Measurements from ENCODE around the gene TBC1D13.

The TBC1D13 gene

DNA sequence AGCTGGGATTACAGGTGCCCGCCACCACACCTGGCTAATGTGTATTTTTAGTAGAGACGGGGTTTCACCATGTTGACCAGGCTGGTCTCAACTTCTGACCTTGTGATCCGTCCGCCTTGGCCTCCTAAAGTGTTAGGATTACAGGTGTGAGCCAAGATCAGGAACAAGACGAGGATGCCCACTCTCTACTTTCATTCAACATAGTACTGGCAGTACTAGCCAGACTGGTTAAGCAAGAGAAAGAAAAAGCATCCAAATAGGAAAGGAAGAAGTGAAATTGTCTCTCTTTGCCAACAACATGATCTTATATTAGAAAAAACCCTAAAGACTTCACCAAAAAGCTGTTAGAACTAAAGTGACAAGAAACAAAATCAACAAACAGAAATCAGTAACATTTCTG, 23.8 kb downstream of the TBC1D13 start:
- Histone ChIP-seq H3K27me3 (ENCODE audit: insufficient read depth, low read length) (no peaks in the 10 kb centered on the region), H3K27ac (ENCODE audit: low read depth, low read length, poor library complexity, severe bottlenecking) (no peak overlapping the region), H3K9ac (ENCODE audit: low read length) (no peak overlapping the region), H3K4me3 (ENCODE audit: low read depth, low read length, poor library complexity, severe bottlenecking) (no peak overlapping the region), H4K20me1 (ENCODE audit: insufficient read depth, low read length) (no peaks in the 10 kb centered on the region), H3K9me3 (ENCODE audit: low read length) (no peaks in the 10 kb centered on the region), H3K4me2 (ENCODE audit: low read length) (no peak overlapping the region), H3K4me1 (ENCODE audit: insufficient read depth, low read length, severe bottlenecking) (no peaks in the 10 kb centered on the region), H3K79me2 (ENCODE audit: insufficient read depth, low read length) (no peaks in the 10 kb centered on the region), H3K36me3 (ENCODE audit: insufficient read depth, low read length) (peaks cover 16% of the 10 kb centered on the region), H2AFZ (ENCODE audit: low read length) (no peak overlapping the region), H3F3A (ENCODE audit: insufficient read depth, low read length) (peaks cover 3% of the 10 kb centered on the region; the same call in 1 of the 2 replicates), H3K9me2 (ENCODE audit: low read depth, low read length) (no peaks in the 10 kb centered on the region)
- TF ChIP-seq, protein P1, sequence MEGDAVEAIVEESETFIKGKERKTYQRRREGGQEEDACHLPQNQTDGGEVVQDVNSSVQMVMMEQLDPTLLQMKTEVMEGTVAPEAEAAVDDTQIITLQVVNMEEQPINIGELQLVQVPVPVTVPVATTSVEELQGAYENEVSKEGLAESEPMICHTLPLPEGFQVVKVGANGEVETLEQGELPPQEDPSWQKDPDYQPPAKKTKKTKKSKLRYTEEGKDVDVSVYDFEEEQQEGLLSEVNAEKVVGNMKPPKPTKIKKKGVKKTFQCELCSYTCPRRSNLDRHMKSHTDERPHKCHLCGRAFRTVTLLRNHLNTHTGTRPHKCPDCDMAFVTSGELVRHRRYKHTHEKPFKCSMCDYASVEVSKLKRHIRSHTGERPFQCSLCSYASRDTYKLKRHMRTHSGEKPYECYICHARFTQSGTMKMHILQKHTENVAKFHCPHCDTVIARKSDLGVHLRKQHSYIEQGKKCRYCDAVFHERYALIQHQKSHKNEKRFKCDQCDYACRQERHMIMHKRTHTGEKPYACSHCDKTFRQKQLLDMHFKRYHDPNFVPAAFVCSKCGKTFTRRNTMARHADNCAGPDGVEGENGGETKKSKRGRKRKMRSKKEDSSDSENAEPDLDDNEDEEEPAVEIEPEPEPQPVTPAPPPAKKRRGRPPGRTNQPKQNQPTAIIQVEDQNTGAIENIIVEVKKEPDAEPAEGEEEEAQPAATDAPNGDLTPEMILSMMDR (IDR thresholded peaks at IDR 0.05; ENCODE audit: low read length), result no peak
- no peak for TF ChIP-seq EZH2 (IDR thresholded peaks at IDR 0.05; ENCODE audit: borderline replicate concordance, low read length)

DNA sequence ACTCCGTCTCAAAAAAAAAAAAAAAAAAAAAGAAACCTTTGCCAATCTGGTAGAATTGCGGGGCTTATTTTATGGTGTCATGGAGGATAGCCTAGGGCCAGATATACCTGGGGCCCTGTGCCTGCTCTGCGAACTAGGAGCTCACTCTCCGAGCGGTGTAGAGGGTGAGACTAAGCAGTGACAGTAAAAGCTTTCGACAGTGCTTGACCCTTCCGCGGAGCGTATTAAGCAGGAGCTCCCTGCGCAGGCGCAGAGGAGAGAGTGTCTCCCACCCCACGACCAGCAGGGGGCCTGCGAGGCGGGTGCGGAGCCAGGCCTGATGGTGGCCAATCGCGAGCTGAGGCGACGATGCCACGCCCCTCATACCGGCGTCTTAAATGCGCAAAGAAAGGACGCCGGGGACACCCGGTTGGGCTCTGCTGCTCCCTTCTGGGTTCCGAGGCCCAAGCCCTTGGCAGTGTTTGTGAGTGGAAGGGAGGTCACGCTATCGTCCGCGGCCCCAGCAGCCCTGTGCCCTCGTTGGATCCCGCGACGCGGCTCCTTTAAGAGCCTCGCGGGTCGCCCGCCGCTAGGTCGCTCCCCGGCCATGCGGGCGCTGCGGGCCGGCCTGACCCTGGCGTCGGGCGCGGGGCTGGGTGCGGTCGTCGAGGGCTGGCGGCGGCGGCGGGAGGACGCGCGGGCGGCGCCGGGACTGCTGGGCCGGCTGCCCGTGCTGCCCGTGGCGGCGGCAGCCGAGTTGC, 31.2 kb downstream of the TBC1D13 start, which contains the start of gene ENDOG:
Gene ENDOG (plus strand): TSS at position 402 of the 740 bp plus-strand sequence. CDS start 185 bp downstream, at position 587.
- Histone ChIP-seq H3K79me2 (ENCODE audit: insufficient read depth, low read length) (no peaks in the 10 kb centered on the region), H2AFZ (ENCODE audit: low read length) (no peak within 1 kb of the TSS), H3K4me1 (ENCODE audit: insufficient read depth, low read length, severe bottlenecking) (peaks cover 11% of the 10 kb centered on the region), H3K4me3 (ENCODE audit: low read depth, low read length, poor library complexity, severe bottlenecking) (peak within 1 kb of the TSS; percentile 71), H3K9me2 (ENCODE audit: low read depth, low read length) (no peaks in the 10 kb centered on the region), H3K9ac (ENCODE audit: low read length) (peak within 1 kb of the TSS; percentile 69), H3K27me3 (ENCODE audit: insufficient read depth, low read length) (no peaks in the 10 kb centered on the region), H3K9me3 (ENCODE audit: low read length) (no peaks in the 10 kb centered on the region), H3K4me2 (ENCODE audit: low read length) (peak within 1 kb of the TSS; percentile 96), H3F3A (ENCODE audit: insufficient read depth, low read length) (0 out of 2 replicates have a peak, but pooled peaks cover 5% of the 10 kb centered on the region), H4K20me1 (ENCODE audit: insufficient read depth, low read length) (no peaks in the 10 kb centered on the region), H3K36me3 (ENCODE audit: insufficient read depth, low read length) (peaks cover 25% of the 10 kb centered on the region), H3K27ac (ENCODE audit: low read depth, low read length, poor library complexity, severe bottlenecking) (peak within 1 kb of the TSS; percentile 55)
- no peak for TF ChIP-seq EZH2 (IDR thresholded peaks at IDR 0.05; ENCODE audit: borderline replicate concordance, low read length)
- TF ChIP-seq, protein P1 (IDR thresholded peaks at IDR 0.05; ENCODE audit: low read length), result peak; percentile 86

DNA sequence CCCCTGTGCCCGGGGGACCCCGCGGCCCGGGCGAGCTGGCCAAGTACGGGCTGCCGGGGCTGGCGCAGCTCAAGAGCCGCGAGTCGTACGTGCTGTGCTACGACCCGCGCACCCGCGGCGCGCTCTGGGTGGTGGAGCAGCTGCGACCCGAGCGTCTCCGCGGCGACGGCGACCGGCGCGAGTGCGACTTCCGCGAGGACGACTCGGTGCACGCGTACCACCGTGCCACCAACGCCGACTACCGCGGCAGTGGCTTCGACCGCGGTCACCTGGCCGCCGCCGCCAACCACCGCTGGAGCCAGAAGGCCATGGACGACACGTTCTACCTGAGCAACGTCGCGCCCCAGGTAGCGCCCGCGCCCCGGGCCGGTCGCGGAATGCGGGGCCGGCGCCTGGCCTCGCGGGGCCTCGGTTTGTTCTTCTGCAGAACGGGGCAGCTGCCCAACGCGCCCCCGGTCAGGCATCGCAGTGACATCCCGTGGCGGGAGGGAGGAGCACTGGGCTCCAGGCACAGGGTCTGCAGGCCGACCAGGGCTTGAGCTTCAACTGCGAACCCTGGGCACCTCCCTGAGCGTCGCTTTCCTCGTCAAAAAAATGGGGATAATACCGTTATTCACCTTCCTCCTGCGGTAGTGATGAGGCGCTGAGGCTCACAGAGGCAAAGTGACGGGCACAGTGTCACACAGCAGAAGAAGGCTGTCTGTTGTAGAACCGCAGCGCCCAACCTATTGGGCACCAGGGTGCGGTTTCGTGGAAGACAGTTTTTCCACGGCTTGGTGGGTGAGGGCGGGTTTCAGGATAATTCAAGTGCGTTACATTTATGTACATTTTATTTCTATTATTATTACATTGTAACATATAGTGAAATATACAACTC, 32.0 kb downstream of the TBC1D13 start:
- H3K9ac ChIP-seq (ENCODE audit: low read length), result peak overlapping the region; percentile 69
- H2AFZ ChIP-seq (ENCODE audit: low read length), result no peak overlapping the region
- TF ChIP-seq EZH2 (IDR thresholded peaks at IDR 0.05; ENCODE audit: borderline replicate concordance, low read length), result no peak
- TF ChIP-seq, protein P1 (IDR thresholded peaks at IDR 0.05; ENCODE audit: low read length), result no peak
- H3K27me3 ChIP-seq (ENCODE audit: insufficient read depth, low read length), result no peaks in the 10 kb centered on the region
- H3K36me3 ChIP-seq (ENCODE audit: insufficient read depth, low read length), result peaks cover 33% of the 10 kb centered on the region
- H4K20me1 ChIP-seq (ENCODE audit: insufficient read depth, low read length), result no peaks in the 10 kb centered on the region
- H3K4me3 ChIP-seq (ENCODE audit: low read depth, low read length, poor library complexity, severe bottlenecking), result peak overlapping the region; percentile 71
- peak overlapping the region; percentile 96 for H3K4me2 ChIP-seq (ENCODE audit: low read length)
- peak overlapping the region; percentile 55 for H3K27ac ChIP-seq (ENCODE audit: low read depth, low read length, poor library complexity, severe bottlenecking)
- H3F3A ChIP-seq (ENCODE audit: insufficient read depth, low read length), result 0 out of 2 replicates have a peak, but pooled peaks cover 5% of the 10 kb centered on the region
- no peaks in the 10 kb centered on the region for H3K9me3 ChIP-seq (ENCODE audit: low read length)
- no peaks in the 10 kb centered on the region for H3K79me2 ChIP-seq (ENCODE audit: insufficient read depth, low read length)
- no peaks in the 10 kb centered on the region for H3K9me2 ChIP-seq (ENCODE audit: low read depth, low read length)
- peaks cover 11% of the 10 kb centered on the region for H3K4me1 ChIP-seq (ENCODE audit: insufficient read depth, low read length, severe bottlenecking)

Data from OCI-LY1 (cell line).